ENCODE data around the gene TMEM225.

Gene TMEM225

DNA sequence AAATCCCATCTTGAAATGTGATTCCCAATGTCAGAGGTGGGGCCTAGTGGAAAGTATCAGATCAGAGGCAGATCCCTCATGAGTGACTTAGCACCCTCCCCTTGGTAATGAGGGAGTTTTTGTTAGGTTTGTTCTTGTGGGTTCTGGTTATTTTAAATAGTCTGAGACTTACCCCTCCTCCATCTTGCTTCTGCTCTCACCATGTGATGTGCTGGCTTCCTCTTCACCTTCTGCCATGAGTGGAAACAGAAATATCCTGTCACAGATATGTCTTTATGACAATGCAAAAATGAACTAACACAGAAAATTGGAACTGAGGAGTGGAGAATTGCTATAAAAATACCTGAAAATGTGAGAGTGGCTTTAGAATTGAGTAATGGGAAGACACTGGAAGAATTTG lies 33.1 kb downstream of the TMEM225 start:
- no peak for DNase-seq (ENCODE audit: low read depth)
- TF ChIP-seq, protein P1, sequence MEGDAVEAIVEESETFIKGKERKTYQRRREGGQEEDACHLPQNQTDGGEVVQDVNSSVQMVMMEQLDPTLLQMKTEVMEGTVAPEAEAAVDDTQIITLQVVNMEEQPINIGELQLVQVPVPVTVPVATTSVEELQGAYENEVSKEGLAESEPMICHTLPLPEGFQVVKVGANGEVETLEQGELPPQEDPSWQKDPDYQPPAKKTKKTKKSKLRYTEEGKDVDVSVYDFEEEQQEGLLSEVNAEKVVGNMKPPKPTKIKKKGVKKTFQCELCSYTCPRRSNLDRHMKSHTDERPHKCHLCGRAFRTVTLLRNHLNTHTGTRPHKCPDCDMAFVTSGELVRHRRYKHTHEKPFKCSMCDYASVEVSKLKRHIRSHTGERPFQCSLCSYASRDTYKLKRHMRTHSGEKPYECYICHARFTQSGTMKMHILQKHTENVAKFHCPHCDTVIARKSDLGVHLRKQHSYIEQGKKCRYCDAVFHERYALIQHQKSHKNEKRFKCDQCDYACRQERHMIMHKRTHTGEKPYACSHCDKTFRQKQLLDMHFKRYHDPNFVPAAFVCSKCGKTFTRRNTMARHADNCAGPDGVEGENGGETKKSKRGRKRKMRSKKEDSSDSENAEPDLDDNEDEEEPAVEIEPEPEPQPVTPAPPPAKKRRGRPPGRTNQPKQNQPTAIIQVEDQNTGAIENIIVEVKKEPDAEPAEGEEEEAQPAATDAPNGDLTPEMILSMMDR (IDR thresholded peaks at IDR 0.05; ENCODE audit: control insufficient read depth, insufficient read depth, low read depth, low read length, missing control alignments): no peak
- no peak overlapping the region for H3K4me3 ChIP-seq (ENCODE audit: control insufficient read depth, low read depth, low read length)

DNA sequence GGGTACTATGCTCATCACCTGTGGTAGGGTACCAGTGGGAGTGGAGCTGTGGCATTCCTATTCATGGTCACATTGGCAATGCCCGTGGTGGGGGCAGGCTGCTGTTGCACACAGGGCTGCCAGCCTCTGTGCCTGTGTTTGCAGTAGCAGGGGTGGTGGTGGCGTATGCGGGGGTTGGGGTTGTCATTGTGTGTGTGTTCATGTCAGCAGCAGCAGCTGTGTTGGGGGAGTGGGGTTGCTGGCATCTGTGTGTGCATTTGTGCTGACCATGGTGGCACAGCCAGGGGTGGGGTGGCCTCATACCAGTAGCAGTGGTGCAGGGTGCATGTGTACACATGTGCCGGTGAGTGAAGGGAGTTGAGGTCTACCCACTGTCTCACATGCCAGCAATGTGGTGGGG lies 34.4 kb downstream of the TMEM225 start:
- no peak overlapping the region for H3K4me3 ChIP-seq (ENCODE audit: control insufficient read depth, low read depth, low read length)
- no peak for DNase-seq (ENCODE audit: low read depth)
- TF ChIP-seq, protein P1 (IDR thresholded peaks at IDR 0.05; ENCODE audit: control insufficient read depth, insufficient read depth, low read depth, low read length, missing control alignments): no peak

DNA sequence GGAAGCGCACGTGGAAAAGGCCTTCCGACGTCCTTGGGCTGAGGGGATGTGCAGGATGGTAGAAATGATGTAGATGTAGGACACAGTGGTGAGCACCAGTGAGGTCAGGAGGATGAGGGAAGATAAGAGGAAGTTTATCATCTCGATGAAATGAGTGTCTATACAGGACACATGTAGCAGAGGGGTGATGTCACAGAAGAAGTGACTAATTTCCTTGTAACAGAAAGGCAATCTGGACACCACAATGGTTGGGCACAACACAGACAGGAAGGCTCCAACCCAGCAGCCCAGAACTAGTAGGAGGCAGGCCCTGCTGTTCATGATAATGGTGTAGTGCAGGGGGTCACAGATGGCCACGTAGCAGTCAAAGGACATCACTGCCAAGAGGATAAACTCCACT lies 44.3 kb downstream of the TMEM225 start:
- TF ChIP-seq, protein P1 (IDR thresholded peaks at IDR 0.05; ENCODE audit: control insufficient read depth, insufficient read depth, low read depth, low read length, missing control alignments): no peak
- H3K4me3 ChIP-seq (ENCODE audit: control insufficient read depth, low read depth, low read length): no peak overlapping the region
- no peak for DNase-seq (ENCODE audit: low read depth)

DNA sequence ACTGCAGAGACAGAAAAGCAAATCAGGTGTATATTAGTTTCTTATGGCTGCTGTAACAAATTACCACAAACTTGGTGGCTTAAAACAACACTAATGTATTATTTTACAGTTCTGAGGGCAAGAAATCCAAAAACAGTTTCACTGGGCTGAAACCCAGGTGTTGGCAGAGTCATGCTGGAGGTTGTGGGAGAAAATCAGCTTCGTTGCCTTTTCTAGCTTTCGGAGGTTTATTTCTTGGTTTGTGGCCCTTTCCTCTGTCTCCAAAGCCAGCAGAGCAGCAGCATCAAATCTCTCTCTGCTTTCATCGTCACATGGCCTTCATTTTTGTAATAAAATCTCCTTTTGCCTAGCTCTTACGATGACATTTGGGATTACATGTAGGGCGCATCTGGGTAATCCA lies 46.3 kb downstream of the TMEM225 start:
- no peak overlapping the region for H3K4me3 ChIP-seq (ENCODE audit: control insufficient read depth, low read depth, low read length)
- TF ChIP-seq, protein P1 (IDR thresholded peaks at IDR 0.05; ENCODE audit: control insufficient read depth, insufficient read depth, low read depth, low read length, missing control alignments): no peak
- no peak for DNase-seq (ENCODE audit: low read depth)

DNA sequence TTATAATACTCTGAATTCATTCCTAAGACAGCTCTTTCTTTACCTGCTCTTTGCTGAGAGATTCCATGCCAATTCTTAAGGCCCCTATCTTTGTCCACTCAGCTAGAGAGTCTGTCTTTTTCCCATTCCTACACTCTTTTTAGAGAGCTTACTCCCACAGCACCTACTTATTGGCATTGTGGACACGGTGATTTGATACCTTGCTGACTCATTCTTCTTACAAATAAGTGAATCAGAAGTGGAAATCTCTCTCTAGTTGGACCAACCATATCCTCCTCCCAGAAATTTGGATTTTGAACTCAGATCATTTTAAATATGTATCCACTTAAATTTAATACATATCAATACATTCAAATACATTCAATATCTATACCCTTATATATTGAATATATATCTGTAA lies 46.8 kb downstream of the TMEM225 start:
- DNase-seq (ENCODE audit: low read depth): no peak
- H3K4me3 ChIP-seq (ENCODE audit: control insufficient read depth, low read depth, low read length): no peak overlapping the region
- TF ChIP-seq, protein P1 (IDR thresholded peaks at IDR 0.05; ENCODE audit: control insufficient read depth, insufficient read depth, low read depth, low read length, missing control alignments): no peak

DNA sequence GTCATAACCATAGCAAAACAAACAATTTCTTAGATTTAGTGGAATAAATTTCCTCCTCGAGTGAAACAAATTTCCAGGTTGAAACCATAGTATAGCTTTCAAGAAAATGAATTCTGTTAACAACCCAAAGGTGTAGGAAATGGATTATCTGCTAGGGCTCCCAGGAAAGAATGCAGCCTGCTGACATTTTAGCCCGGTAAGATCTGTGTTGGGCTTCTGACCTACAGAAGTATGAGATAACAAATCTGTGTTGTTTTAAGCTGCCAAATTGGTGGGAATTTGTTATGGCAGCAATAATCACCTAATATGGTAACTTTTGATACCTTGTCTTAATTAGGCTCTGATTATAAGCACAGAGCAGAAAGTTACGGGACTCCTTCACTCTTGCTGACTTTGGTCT lies 47.3 kb downstream of the TMEM225 start:
- TF ChIP-seq, protein P1 (IDR thresholded peaks at IDR 0.05; ENCODE audit: control insufficient read depth, insufficient read depth, low read depth, low read length, missing control alignments): no peak
- DNase-seq (ENCODE audit: low read depth): no peak
- H3K4me3 ChIP-seq (ENCODE audit: control insufficient read depth, low read depth, low read length): no peak overlapping the region

DNA sequence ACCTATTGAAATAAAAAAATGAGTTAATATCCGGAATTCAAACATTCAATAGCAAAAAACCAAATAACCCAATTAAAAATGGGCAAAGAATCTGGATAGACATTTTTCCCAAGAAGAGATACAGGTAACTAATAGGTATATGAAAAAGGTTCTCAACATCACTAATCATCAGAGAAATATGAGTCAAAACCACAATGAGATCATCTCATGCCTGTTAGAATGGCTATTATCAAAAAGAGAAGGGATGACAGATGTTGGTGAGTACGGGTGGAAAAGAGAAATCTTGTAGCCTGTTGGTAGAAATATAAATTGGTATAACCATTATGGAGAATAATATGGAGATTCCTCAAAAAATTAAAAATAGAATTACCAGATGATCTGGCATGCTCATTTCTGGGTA lies 52.4 kb downstream of the TMEM225 start:
- H3K4me3 ChIP-seq (ENCODE audit: control insufficient read depth, low read depth, low read length): no peak overlapping the region
- DNase-seq (ENCODE audit: low read depth): no peak
- TF ChIP-seq, protein P1 (IDR thresholded peaks at IDR 0.05; ENCODE audit: control insufficient read depth, insufficient read depth, low read depth, low read length, missing control alignments): no peak

Data from AG09309 (cell line).